GM13977 (cell line): ENCODE measurements around the gene RND2.

ENCODE experiments used
- DNase-seq: peaks from one replicate; pipeline ENCODE4 v3.0.0; 2012; ENCODE audit warnings: low spot score
- CTCF ChIP-seq: IDR thresholded peaks from 2 replicates; pipeline ENCODE4 v1.5.1; 2012; ENCODE audit warnings: mild to moderate bottlenecking, control low read depth; ENCODE audit not compliant: insufficient read depth; ENCODE audit errors: extremely low read depth, missing control alignments
- in situ Hi-C: fragments of 300-500 bp; cut with MboI; formaldehyde crosslinking; loops from one replicate; pipeline ENCODE4 v1.12.0; 2022; ENCODE audit warnings: low sequenced_read_pairs, low pct_unique_long_range_greater_than_20kb, mixed read lengths, inconsistent platforms; ENCODE audit not compliant: unreplicated experiment

RND2 gene

GRCh38 chr17:43016216-43016615, 8.8 kb upstream of the RND2 start:
- in situ Hi-C loops: no loop called here
- no peak for DNase-seq
- no peak for TF ChIP-seq CTCF

GRCh38 chr17:43018008-43018853, 6.8 kb upstream of the RND2 start:
- in situ Hi-C loops: no loop called here
- DNase-seq: peak; percentile 2

GRCh38 chr17:43018932-43019331, 6.1 kb upstream of the RND2 start:
- no peak for TF ChIP-seq CTCF
- in situ Hi-C loops: no loop called here
- no peak for DNase-seq

More at GRCh38 chr17:43018008-43018853, 6.8 kb upstream of the RND2 start:
- no peak for TF ChIP-seq CTCF

- TF ChIP-seq CTCF: no peak
- DNase-seq: no peak
- in situ Hi-C loops: no loop called here
These were observed 5.6 kb upstream of the RND2 start for GRCh38 chr17:43019418-43019817.

- TF ChIP-seq CTCF: no peak
- DNase-seq: no peak
- in situ Hi-C loops: no loop called here
These were observed 4.9 kb upstream of the RND2 start for GRCh38 chr17:43020030-43020621.

GRCh38 chr17:43020789-43021740, 4.0 kb upstream of the RND2 start:
- TF ChIP-seq CTCF: no peak
- in situ Hi-C loops: no loop called here
- DNase-seq: peak; percentile 76
